ENCODE data around the gene EHF. TPM values are rescaled to one million over a fixed set of nuclear protein-coding genes. Genes with fewer than 3 reads are reported as not detected.

EHF gene
- total RNA-seq, 1 donor from 2014 or later = not detected

DNA sequence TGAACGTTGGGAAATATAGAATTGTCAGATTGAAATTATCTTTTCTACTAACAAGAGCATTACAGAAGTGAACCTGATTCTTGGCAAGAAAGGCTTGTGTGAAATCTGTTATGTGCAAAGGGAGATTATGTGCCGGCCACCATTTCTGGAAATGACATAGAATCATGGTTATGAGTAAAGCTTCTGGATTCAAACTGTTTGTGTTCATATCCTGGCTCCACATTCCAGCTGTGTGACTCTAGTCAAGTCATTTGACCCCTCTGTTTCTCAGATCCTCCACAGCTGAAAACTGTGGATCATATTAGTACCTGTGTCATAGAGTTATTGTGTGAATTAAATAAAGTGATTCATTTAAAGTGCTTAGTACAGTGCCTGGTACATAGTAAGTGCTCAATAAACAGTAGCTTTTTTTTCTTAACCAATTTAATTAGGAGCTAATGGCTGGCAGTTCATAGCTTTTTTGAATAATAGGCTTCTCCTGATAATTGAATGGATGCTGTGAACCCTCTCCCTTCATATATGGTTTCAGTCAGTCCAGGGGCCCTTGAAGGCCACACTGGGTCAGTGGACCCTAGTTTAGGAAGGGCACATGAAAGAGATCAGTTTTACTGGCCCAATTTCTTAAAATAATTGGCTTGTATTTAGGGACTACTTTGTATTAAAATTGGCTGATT, 34.6 kb downstream of the EHF start:
- TF ChIP-seq, protein P1, sequence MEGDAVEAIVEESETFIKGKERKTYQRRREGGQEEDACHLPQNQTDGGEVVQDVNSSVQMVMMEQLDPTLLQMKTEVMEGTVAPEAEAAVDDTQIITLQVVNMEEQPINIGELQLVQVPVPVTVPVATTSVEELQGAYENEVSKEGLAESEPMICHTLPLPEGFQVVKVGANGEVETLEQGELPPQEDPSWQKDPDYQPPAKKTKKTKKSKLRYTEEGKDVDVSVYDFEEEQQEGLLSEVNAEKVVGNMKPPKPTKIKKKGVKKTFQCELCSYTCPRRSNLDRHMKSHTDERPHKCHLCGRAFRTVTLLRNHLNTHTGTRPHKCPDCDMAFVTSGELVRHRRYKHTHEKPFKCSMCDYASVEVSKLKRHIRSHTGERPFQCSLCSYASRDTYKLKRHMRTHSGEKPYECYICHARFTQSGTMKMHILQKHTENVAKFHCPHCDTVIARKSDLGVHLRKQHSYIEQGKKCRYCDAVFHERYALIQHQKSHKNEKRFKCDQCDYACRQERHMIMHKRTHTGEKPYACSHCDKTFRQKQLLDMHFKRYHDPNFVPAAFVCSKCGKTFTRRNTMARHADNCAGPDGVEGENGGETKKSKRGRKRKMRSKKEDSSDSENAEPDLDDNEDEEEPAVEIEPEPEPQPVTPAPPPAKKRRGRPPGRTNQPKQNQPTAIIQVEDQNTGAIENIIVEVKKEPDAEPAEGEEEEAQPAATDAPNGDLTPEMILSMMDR (IDR thresholded peaks at IDR 0.05) = no peak
- H3K9me3 Mint-ChIP-seq (ENCODE audit: unreplicated experiment) = peaks cover 3% of the 10 kb centered on the region
- H3K4me1 Mint-ChIP-seq (ENCODE audit: unreplicated experiment) = peaks cover 3% of the 10 kb centered on the region
- H3K4me3 Mint-ChIP-seq (ENCODE audit: unreplicated experiment) = no peak overlapping the region
- H3K27ac Mint-ChIP-seq (ENCODE audit: unreplicated experiment) = no peak overlapping the region
- peaks cover 8% of the 10 kb centered on the region for H3K27me3 Mint-ChIP-seq (ENCODE audit: unreplicated experiment)
- no peaks in the 10 kb centered on the region for H3K36me3 Mint-ChIP-seq (ENCODE audit: unreplicated experiment)
- DNase-seq (ENCODE audit: extremely low spot score, unreplicated experiment) = no peak

DNA sequence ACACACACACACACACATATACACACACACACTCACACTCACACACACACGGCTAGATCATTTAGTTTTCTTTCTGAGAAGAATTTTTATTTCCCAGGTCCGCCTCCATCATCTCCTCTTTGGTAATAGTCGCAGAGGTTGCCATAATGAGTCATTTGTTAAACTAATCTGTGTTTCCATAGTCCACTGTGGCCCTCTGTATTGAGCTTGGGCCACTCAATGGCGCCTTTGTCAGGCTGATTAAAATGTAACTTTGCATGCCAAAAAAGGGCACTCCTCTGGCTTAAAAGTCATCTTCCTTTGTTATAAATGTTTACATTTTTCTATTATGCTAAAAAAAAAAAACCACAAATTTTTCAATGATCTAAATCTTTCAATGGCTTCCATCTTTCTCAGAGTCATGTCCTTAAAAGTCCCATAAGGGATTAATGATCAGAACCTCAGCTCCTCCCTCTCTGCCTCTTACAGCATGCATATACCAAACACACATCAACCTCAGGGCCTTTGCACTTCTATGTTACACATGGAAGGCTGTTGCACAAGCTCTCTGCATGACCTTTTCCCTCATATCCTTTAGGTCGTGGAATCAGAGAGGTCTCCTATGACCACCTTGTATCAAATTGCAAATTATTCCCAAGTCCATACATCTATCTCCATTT, 35.3 kb downstream of the EHF start:
- Mint-ChIP-seq H3K9me3 (ENCODE audit: unreplicated experiment) (peaks cover 3% of the 10 kb centered on the region), H3K4me3 (ENCODE audit: unreplicated experiment) (no peak overlapping the region), H3K27ac (ENCODE audit: unreplicated experiment) (no peak overlapping the region), H3K4me1 (ENCODE audit: unreplicated experiment) (peaks cover 3% of the 10 kb centered on the region), H3K27me3 (ENCODE audit: unreplicated experiment) (peaks cover 15% of the 10 kb centered on the region), H3K36me3 (ENCODE audit: unreplicated experiment) (no peaks in the 10 kb centered on the region)
- TF ChIP-seq, protein P1 (IDR thresholded peaks at IDR 0.05) = no peak
- DNase-seq (ENCODE audit: extremely low spot score, unreplicated experiment) = no peak

DNA sequence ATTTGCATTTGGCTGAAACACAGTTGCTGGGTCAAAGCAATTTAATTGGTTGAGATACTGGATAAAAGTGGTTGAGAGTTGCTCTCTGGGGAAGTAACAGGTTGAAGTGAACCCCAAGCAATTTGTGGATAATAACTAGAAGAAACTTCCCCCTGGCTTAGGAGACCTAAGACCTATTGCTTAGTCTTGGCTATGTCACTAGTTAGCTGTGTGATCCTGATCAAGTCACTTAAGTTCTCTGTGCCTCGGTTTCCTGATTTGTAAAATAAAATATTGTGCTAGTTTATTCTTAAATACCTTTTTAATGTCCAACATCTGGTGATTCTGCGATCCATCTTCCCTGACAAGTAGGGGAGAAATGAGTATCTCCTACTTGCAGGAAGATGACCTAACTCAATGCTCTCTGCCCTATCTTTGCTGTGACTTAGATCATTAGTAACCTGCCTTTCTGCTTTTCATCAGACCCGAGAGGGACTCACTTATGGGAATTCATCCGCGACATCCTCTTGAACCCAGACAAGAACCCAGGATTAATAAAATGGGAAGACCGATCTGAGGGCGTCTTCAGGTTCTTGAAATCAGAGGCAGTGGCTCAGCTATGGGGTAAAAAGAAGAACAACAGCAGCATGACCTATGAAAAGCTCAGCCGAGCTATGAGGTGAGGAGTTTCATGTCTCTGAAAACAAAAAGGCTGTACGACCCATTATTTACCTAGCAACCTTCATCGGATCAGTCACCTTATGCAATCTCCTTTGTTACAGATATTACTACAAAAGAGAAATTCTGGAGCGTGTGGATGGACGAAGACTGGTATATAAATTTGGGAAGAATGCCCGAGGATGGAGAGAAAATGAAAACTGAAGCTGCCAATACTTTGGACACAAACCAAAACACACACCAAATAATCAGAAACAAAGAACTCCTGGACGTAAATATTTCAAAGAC, 37.5 kb downstream of the EHF start:
- Mint-ChIP-seq H3K36me3 (ENCODE audit: unreplicated experiment) (no peaks in the 10 kb centered on the region), H3K27ac (ENCODE audit: unreplicated experiment) (no peak overlapping the region), H3K9me3 (ENCODE audit: unreplicated experiment) (peaks cover 3% of the 10 kb centered on the region), H3K4me1 (ENCODE audit: unreplicated experiment) (no peaks in the 10 kb centered on the region), H3K4me3 (ENCODE audit: unreplicated experiment) (no peak overlapping the region), H3K27me3 (ENCODE audit: unreplicated experiment) (peaks cover 36% of the 10 kb centered on the region)
- DNase-seq (ENCODE audit: extremely low spot score, unreplicated experiment) = no peak
- TF ChIP-seq, protein P1 (IDR thresholded peaks at IDR 0.05) = no peak

DNA sequence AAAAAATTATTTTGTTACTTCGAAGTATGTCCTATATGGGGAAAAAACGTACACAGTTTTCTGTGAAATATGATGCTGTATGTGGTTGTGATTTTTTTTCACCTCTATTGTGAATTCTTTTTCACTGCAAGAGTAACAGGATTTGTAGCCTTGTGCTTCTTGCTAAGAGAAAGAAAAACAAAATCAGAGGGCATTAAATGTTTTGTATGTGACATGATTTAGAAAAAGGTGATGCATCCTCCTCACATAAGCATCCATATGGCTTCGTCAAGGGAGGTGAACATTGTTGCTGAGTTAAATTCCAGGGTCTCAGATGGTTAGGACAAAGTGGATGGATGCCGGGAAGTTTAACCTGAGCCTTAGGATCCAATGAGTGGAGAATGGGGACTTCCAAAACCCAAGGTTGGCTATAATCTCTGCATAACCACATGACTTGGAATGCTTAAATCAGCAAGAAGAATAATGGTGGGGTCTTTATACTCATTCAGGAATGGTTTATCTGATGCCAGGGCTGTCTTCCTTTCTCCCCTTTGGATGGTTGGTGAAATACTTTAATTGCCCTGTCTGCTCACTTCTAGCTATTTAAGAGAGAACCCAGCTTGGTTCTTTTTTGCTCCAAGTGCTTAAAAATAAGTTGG, 38.3 kb downstream of the EHF start:
- H3K4me3 Mint-ChIP-seq (ENCODE audit: unreplicated experiment) = no peak overlapping the region
- H3K4me1 Mint-ChIP-seq (ENCODE audit: unreplicated experiment) = no peaks in the 10 kb centered on the region
- H3K27me3 Mint-ChIP-seq (ENCODE audit: unreplicated experiment) = peaks cover 42% of the 10 kb centered on the region
- DNase-seq (ENCODE audit: extremely low spot score, unreplicated experiment) = no peak
- TF ChIP-seq, protein P1 (IDR thresholded peaks at IDR 0.05) = no peak
- H3K27ac Mint-ChIP-seq (ENCODE audit: unreplicated experiment) = no peak overlapping the region
- H3K36me3 Mint-ChIP-seq (ENCODE audit: unreplicated experiment) = no peaks in the 10 kb centered on the region
- peaks cover 3% of the 10 kb centered on the region for H3K9me3 Mint-ChIP-seq (ENCODE audit: unreplicated experiment)
